CD8-positive, alpha-beta memory T cell (primary cell): ENCODE results near the gene TDRKH. TPM values are rescaled to one million over a fixed set of nuclear protein-coding genes. Genes with fewer than 3 reads are reported as not detected.

Source experiments
- CTCF ChIA-PET: fragments of 350-600 bp; sonication (Branson Sonifier 250); formaldehyde crosslinking; loops from one replicate; lab custom pipeline; 2021; ENCODE audit warnings: antibody characterized with exemption; lab: Charles Lee
- POLR2A ChIA-PET: fragments of 350-600 bp; sonication (Branson Sonifier 250); formaldehyde crosslinking; loops from one replicate; lab custom pipeline; 2021; ENCODE audit warnings: antibody characterized with exemption; lab: Charles Lee
- DNase-seq, 5 donors: peaks; one replicate each; pipeline versions ENCODE4 v3.0.0 to v3.0.0-alpha.2; 2020 to 2022; ENCODE audit warnings: mixed read lengths in 1 of 5
- H3K27ac ChIP-seq: one replicate; pipeline ENCODE4 v1.7.0; 2013; ENCODE audit warnings: low read depth, mild to moderate bottlenecking, low read length, moderate library complexity
- H3K27me3 ChIP-seq: 2 replicates; pipeline ENCODE4 v1.7.0; 2013; ENCODE audit warnings: low read length, mild to moderate bottlenecking; ENCODE audit not compliant: insufficient read depth, poor library complexity, severe bottlenecking
- H3K36me3 ChIP-seq: 2 replicates; pipeline ENCODE4 v1.7.0; 2013; ENCODE audit warnings: mild to moderate bottlenecking, low read length, moderate library complexity; ENCODE audit not compliant: insufficient read depth
- H3K4me1 ChIP-seq: 2 replicates; pipeline ENCODE4 v1.7.0; 2013; ENCODE audit warnings: mild to moderate bottlenecking, low read length, moderate library complexity; ENCODE audit not compliant: insufficient read depth
- H3K4me3 ChIP-seq: 2 replicates; pipeline ENCODE4 v1.7.0; 2013; ENCODE audit warnings: mild to moderate bottlenecking, low read length
- H3K9me3 ChIP-seq: 2 replicates; pipeline ENCODE4 v1.7.0; 2013; ENCODE audit warnings: mild to moderate bottlenecking, low read length
- H3K27ac Mint-ChIP-seq, 8 donors: one replicate each; pipeline ENCODE4 v1.8.0; 2020 to 2021; ENCODE audit warnings: mixed read lengths in 8 of 8, mild to moderate bottlenecking in 6 of 8, inconsistent platforms in 3 of 8, moderate library complexity in 3 of 8
- H3K27me3 Mint-ChIP-seq, 2 donors: one replicate each; pipeline ENCODE4 v1.8.0; 2020 to 2021; ENCODE audit warnings: mixed read lengths in 2 of 2, mild to moderate bottlenecking in 1 of 2, moderate library complexity in 1 of 2
- H3K36me3 Mint-ChIP-seq, 3 donors: one replicate each; pipeline ENCODE4 v1.8.0; 2020 to 2021; ENCODE audit warnings: mixed read lengths in 3 of 3, inconsistent platforms in 1 of 3, mild to moderate bottlenecking in 1 of 3
- H3K4me1 Mint-ChIP-seq, 3 donors: one replicate each; pipeline ENCODE4 v1.8.0; 2020 to 2021; ENCODE audit warnings: mixed read lengths in 3 of 3, inconsistent platforms in 1 of 3, mild to moderate bottlenecking in 1 of 3
- H3K4me3 Mint-ChIP-seq, 7 donors: one replicate each; pipeline ENCODE4 v1.8.0; 2020 to 2021; ENCODE audit warnings: mixed read lengths in 7 of 7, mild to moderate bottlenecking in 6 of 7, moderate library complexity in 4 of 7, inconsistent platforms in 2 of 7
- H3K9me3 Mint-ChIP-seq, 5 donors: one replicate each; pipeline ENCODE4 v1.8.0; 2020 to 2022; ENCODE audit warnings: mixed read lengths in 5 of 5, mild to moderate bottlenecking in 3 of 5, moderate library complexity in 2 of 5, inconsistent platforms in 1 of 5
- polyA plus RNA-seq: library from polyadenylated mRNA; unstranded; fragments of 300-500 nt; fragmentation: Illumina TruSeq; gene quantifications from one replicate; pipeline ENCODE4 v1.2.3, GENCODE V29; 2021
- total RNA-seq, 2 experiments: library from RNA; stranded (reverse); gene quantifications; one replicate each; pipeline ENCODE4 v1.2.3, GENCODE V29; 2021

The TDRKH gene
- total and polyA plus RNA-seq, 3 experiments from 2014 or later = 16.4 to 20.5 (median 17.4) TPM

- Histone ChIP-seq H3K9me3 (no peaks in the 10 kb centered on the region), H3K27ac (no peak overlapping the region), H3K4me3 (no peak overlapping the region), H3K27me3 (no peaks in the 10 kb centered on the region), H3K36me3 (no peaks in the 10 kb centered on the region), H3K4me1 (peaks cover 43% of the 10 kb centered on the region)
- CTCF ChIA-PET = interaction anchor here (1.3 to 2.9 kb wide), 3 partner anchors 11 to 22 kb away, joined by 3 to 10 read pairs (median 3); no protein-coding TSS in a partner anchor
- POLR2A ChIA-PET = interaction anchor here (1.0 kb wide), 1 partner anchor 51 kb away, joined by 4 read pairs; the partner anchor contains the start of gene MRPL9
- H3K36me3 Mint-ChIP-seq = peaks cover 0 to 4% (median 4%) of the 10 kb centered on the region in 3 donors
- no peaks in the 10 kb centered on the region for H3K27me3 Mint-ChIP-seq
- H3K27ac Mint-ChIP-seq = peak overlapping the region; percentile 56 to 98 (median 88)
- H3K4me3 Mint-ChIP-seq = peak overlapping the region; percentile 37 to 97 (median 73)
- peak in 1 of 5 donors; percentile 43 for DNase-seq
- H3K4me1 Mint-ChIP-seq = peaks cover 67 to 82% (median 71%) of the 10 kb centered on the region in 3 donors
- no peaks in the 10 kb centered on the region for H3K9me3 Mint-ChIP-seq
These were observed 24.8 kb upstream of the TDRKH start for GRCh38 chr1:151814971-151815545.

- POLR2A ChIA-PET = no interaction called here
- peaks cover 61 to 76% (median 65%) of the 10 kb centered on the region in 3 donors for H3K4me1 Mint-ChIP-seq
These were observed 24.1 kb upstream of the TDRKH start for GRCh38 chr1:151814426-151814825.

GRCh38 chr1:151813271-151813977 lies 23.1 kb upstream of the TDRKH start:
- Histone ChIP-seq H3K27ac (no peak overlapping the region), H3K4me1 (peaks cover 36% of the 10 kb centered on the region), H3K27me3 (no peaks in the 10 kb centered on the region), H3K4me3 (no peak overlapping the region), H3K9me3 (no peaks in the 10 kb centered on the region), H3K36me3 (no peaks in the 10 kb centered on the region)
- ChIA-PET POLR2A (no interaction called here), CTCF (interaction anchor here (2.9 kb wide), 1 partner anchor 24 kb away, joined by 10 read pairs; no protein-coding TSS in a partner anchor)
- DNase-seq = peak in 1 of 5 donors; percentile 8
- Mint-ChIP-seq H3K9me3 (no peaks in the 10 kb centered on the region), H3K27ac (peak overlapping the region in 6 of 8 donors; percentile 19 to 98 (median 78)), H3K4me3 (peak overlapping the region in 1 of 7 donors; percentile 54), H3K36me3 (peaks cover 0 to 4% (median 4%) of the 10 kb centered on the region in 3 donors), H3K27me3 (no peaks in the 10 kb centered on the region), H3K4me1 (peaks cover 55 to 66% (median 58%) of the 10 kb centered on the region in 3 donors)

More at GRCh38 chr1:151814426-151814825, 24.1 kb upstream of the TDRKH start:
- Histone ChIP-seq H3K27me3 (no peaks in the 10 kb centered on the region), H3K27ac (no peak overlapping the region), H3K36me3 (no peaks in the 10 kb centered on the region), H3K4me3 (no peak overlapping the region), H3K4me1 (peaks cover 37% of the 10 kb centered on the region), H3K9me3 (no peaks in the 10 kb centered on the region)
- Mint-ChIP-seq H3K9me3 (no peaks in the 10 kb centered on the region), H3K4me3 (peak overlapping the region in 4 of 7 donors; percentile 11 to 61 (median 39)), H3K36me3 (peaks cover 0 to 4% (median 4%) of the 10 kb centered on the region in 3 donors), H3K27me3 (no peaks in the 10 kb centered on the region), H3K27ac (peak overlapping the region in 7 of 8 donors; percentile 41 to 98 (median 79))
- peak in 1 of 5 donors; percentile 40 for DNase-seq
- CTCF ChIA-PET = interaction anchor here (1.3 to 2.9 kb wide), 2 partner anchors 10 to 23 kb away, joined by 3 to 10 read pairs; no protein-coding TSS in a partner anchor

- H3K27ac Mint-ChIP-seq = peak overlapping the region in 5 of 8 donors; percentile 22 to 92 (median 58)
- H3K4me3 ChIP-seq = no peak overlapping the region
- peaks cover 0 to 2% of the 10 kb centered on the region in 2 donors for H3K27me3 Mint-ChIP-seq
- no peaks in the 10 kb centered on the region for H3K27me3 ChIP-seq
- no peaks in the 10 kb centered on the region for H3K9me3 ChIP-seq
- peaks cover 0 to 3% (median 1%) of the 10 kb centered on the region in 3 donors for H3K36me3 Mint-ChIP-seq
- ChIA-PET CTCF (interaction anchor here (1.0 to 2.2 kb wide), 2 partner anchors 10 to 15 kb away, joined by 4 to 7 read pairs; no protein-coding TSS in a partner anchor), POLR2A (no interaction called here)
- H3K9me3 Mint-ChIP-seq = no peaks in the 10 kb centered on the region
- no peak overlapping the region for H3K27ac ChIP-seq
- peaks cover 34 to 43% (median 36%) of the 10 kb centered on the region in 3 donors for H3K4me1 Mint-ChIP-seq
- H3K36me3 ChIP-seq = no peaks in the 10 kb centered on the region
- no peak overlapping the region for H3K4me3 Mint-ChIP-seq
- peaks cover 22% of the 10 kb centered on the region for H3K4me1 ChIP-seq
- no peak for DNase-seq
These were observed 20.9 kb upstream of the TDRKH start for GRCh38 chr1:151811181-151811580.

GRCh38 chr1:151809985-151810556 lies 19.8 kb upstream of the TDRKH start:
- H3K36me3 Mint-ChIP-seq = no peaks in the 10 kb centered on the region
- ChIA-PET CTCF (interaction anchor here (0.7 to 2.2 kb wide), 2 partner anchors 11 to 26 kb away, joined by 3 to 7 read pairs; no protein-coding TSS in a partner anchor), POLR2A (interaction anchor here (0.8 kb wide), 1 partner anchor 118 kb away, joined by 3 read pairs; no protein-coding TSS in a partner anchor)
- Histone ChIP-seq H3K36me3 (no peaks in the 10 kb centered on the region), H3K4me1 (peaks cover 11% of the 10 kb centered on the region), H3K9me3 (no peaks in the 10 kb centered on the region), H3K27me3 (no peaks in the 10 kb centered on the region), H3K4me3 (no peak overlapping the region), H3K27ac (no peak overlapping the region)
- H3K27me3 Mint-ChIP-seq = peaks cover 0 to 2% of the 10 kb centered on the region in 2 donors
- H3K4me3 Mint-ChIP-seq = no peak overlapping the region
- no peaks in the 10 kb centered on the region for H3K9me3 Mint-ChIP-seq
- DNase-seq = no peak
- peaks cover 24 to 32% (median 25%) of the 10 kb centered on the region in 3 donors for H3K4me1 Mint-ChIP-seq
- H3K27ac Mint-ChIP-seq = peak overlapping the region in 6 of 8 donors; percentile 20 to 84 (median 49)

GRCh38 chr1:151809290-151809984 lies 19.1 kb upstream of the TDRKH start:
- ChIA-PET POLR2A (interaction anchor here (0.8 kb wide), 1 partner anchor 117 kb away, joined by 3 read pairs; no protein-coding TSS in a partner anchor), CTCF (interaction anchor here (0.7 to 1.3 kb wide), 2 partner anchors 23 to 27 kb away, joined by 3 read pairs; no protein-coding TSS in a partner anchor)
- H3K27ac ChIP-seq = no peak overlapping the region
- peaks cover 4% of the 10 kb centered on the region for H3K4me1 ChIP-seq
- H3K9me3 Mint-ChIP-seq = no peaks in the 10 kb centered on the region
- H3K27me3 Mint-ChIP-seq = peaks cover 0 to 2% of the 10 kb centered on the region in 2 donors
- H3K4me3 ChIP-seq = no peak overlapping the region
- H3K4me3 Mint-ChIP-seq = no peak overlapping the region
- peak overlapping the region in 7 of 8 donors; percentile 8 to 88 (median 74) for H3K27ac Mint-ChIP-seq
- H3K9me3 ChIP-seq = no peaks in the 10 kb centered on the region
- H3K27me3 ChIP-seq = no peaks in the 10 kb centered on the region
- no peaks in the 10 kb centered on the region for H3K36me3 Mint-ChIP-seq
- no peak for DNase-seq
- no peaks in the 10 kb centered on the region for H3K36me3 ChIP-seq
- peaks cover 18 to 27% (median 18%) of the 10 kb centered on the region in 3 donors for H3K4me1 Mint-ChIP-seq

- Mint-ChIP-seq H3K4me1 (peaks cover 7 to 14% (median 11%) of the 10 kb centered on the region in 3 donors), H3K27ac (peak overlapping the region in 4 of 8 donors; percentile 4 to 83 (median 40)), H3K27me3 (peaks cover 0 to 2% of the 10 kb centered on the region in 2 donors), H3K9me3 (no peaks in the 10 kb centered on the region), H3K36me3 (no peaks in the 10 kb centered on the region), H3K4me3 (no peak overlapping the region)
- Histone ChIP-seq H3K27me3 (no peaks in the 10 kb centered on the region), H3K4me1 (no peaks in the 10 kb centered on the region), H3K4me3 (no peak overlapping the region), H3K27ac (no peak overlapping the region), H3K9me3 (no peaks in the 10 kb centered on the region), H3K36me3 (no peaks in the 10 kb centered on the region)
- DNase-seq = no peak
- CTCF ChIA-PET = interaction anchor here (1.0 to 1.4 kb wide), 3 partner anchors 10 to 29 kb away, joined by 3 to 4 read pairs (median 3); no protein-coding TSS in a partner anchor
- POLR2A ChIA-PET = no interaction called here
These were observed 17.5 kb upstream of the TDRKH start for GRCh38 chr1:151807766-151808165.
